K562 (cell line): Measurements from ENCODE around the gene HBP1. TPM values are rescaled to one million over a fixed set of nuclear protein-coding genes. Genes with fewer than 3 reads are reported as not detected.

Source experiments
- ATAC-seq: fragments of 200-7000 bp; cut with Tn5 transposase; 3 replicates; pipeline ENCODE4 v1.9.1; 2020; ENCODE audit warnings: moderate library complexity
- BruUV-seq: library from RNA; stranded (reverse); fragments of 400-500 nt; replicated peaks from 2 replicates; lab custom pipeline; 2021; lab: Mats Ljungman, UMichigan
- CTCF ChIA-PET: fragments of 300-600 bp; formaldehyde crosslinking; extraction: SDS; loops from one replicate; lab custom pipeline; 2021; ENCODE audit warnings: low intra/inter-chr PET ratio; lab: Yijun Ruan, JAX
- POLR2A ChIA-PET: fragments of 300-600, 350-650 bp; sonication (Branson Sonifier 250); formaldehyde crosslinking; extraction: SDS; loops from one replicate; lab custom pipeline; 2021; ENCODE audit warnings: antibody characterized with exemption, inconsistent platforms; lab: Yijun Ruan, JAX
- DNase-seq, 4 experiments: peaks; one replicate each; pipeline versions ENCODE4 v3.0.0 to v3.0.0-alpha.2; 2011 to 2018; ENCODE audit warnings: low spot score in 3 of 4, mixed read lengths in 3 of 4; ENCODE audit errors: extremely low read depth in 1 of 4
- FAIRE-seq: peaks from 2 replicates; lab custom pipeline; 2011; peaks lifted over from hg19 to GRCh38; lab: Jason Lieb, UNC
- H2AFZ ChIP-seq: 2 replicates; pipeline ENCODE4 v1.6.0; 2011; ENCODE audit warnings: low read depth, low read length, control low read depth, inconsistent platforms
- H3K27ac ChIP-seq: fragments of 200-600 bp; 3 replicates; pipeline ENCODE4 v1.8.0; 2011; ENCODE audit warnings: low read depth, mild to moderate bottlenecking, control low read depth, inconsistent platforms, low read length, moderate library complexity, mixed read lengths; ENCODE audit errors: extremely low read depth
- H3K27me3 ChIP-seq, 2 experiments: fragments of 300-600 bp in 1 of 2; 2 replicates in 1 of 2; 3 replicates in 1 of 2; pipeline versions ENCODE4 v1.6.0 to v1.8.0; 2011; ENCODE audit warnings: inconsistent platforms in 2 of 2, low read length in 2 of 2, mild to moderate bottlenecking in 1 of 2, mixed read lengths in 1 of 2, moderate library complexity in 1 of 2; ENCODE audit not compliant: control insufficient read depth in 2 of 2, insufficient read depth in 2 of 2
- H3K36me3 ChIP-seq: fragments of 300-600 bp; 3 replicates; pipeline ENCODE4 v1.8.0; 2011; ENCODE audit warnings: mild to moderate bottlenecking, low read length, inconsistent platforms; ENCODE audit not compliant: control insufficient read depth, insufficient read depth
- H3K4me1 ChIP-seq, 2 experiments: fragments of 200-600 bp in 1 of 2; replicated peaks in 1 of 2; 2 replicates in 1 of 2; 3 replicates in 1 of 2; pipeline versions ENCODE4 v1.5.1 to v1.8.0; 2011; ENCODE audit warnings: inconsistent platforms in 2 of 2, low read length in 2 of 2, mild to moderate bottlenecking in 1 of 2, mixed read lengths in 1 of 2, moderate library complexity in 1 of 2; ENCODE audit not compliant: control insufficient read depth in 2 of 2, insufficient read depth in 2 of 2
- H3K4me2 ChIP-seq: 2 replicates; pipeline ENCODE4 v1.6.1; 2011; ENCODE audit warnings: low read length, control low read depth, inconsistent platforms, mixed read lengths; ENCODE audit not compliant: insufficient read depth
- H3K4me3 ChIP-seq: fragments of 200-600 bp; sonication (generic), shearing (Covaris generic); 2 replicates; pipeline ENCODE4 v1.5.1; 2016; ENCODE audit warnings: control low read depth, inconsistent platforms
- H3K79me2 ChIP-seq: fragments of 200-600 bp; 3 replicates; pipeline ENCODE4 v1.8.0; 2011; ENCODE audit warnings: low read length, inconsistent platforms; ENCODE audit not compliant: control insufficient read depth, insufficient read depth
- H3K9ac ChIP-seq, 2 experiments: 2 replicates each; pipeline versions ENCODE4 v1.6.0 to v1.6.1; 2011; ENCODE audit warnings: low read depth in 2 of 2, low read length in 2 of 2, control low read depth in 1 of 2, inconsistent platforms in 1 of 2, mild to moderate bottlenecking in 1 of 2, mixed read lengths in 1 of 2; ENCODE audit not compliant: insufficient read depth in 1 of 2
- H3K9me1 ChIP-seq: one replicate; pipeline ENCODE4 v1.6.0; 2011; ENCODE audit warnings: inconsistent platforms, mild to moderate bottlenecking, low read length, moderate library complexity; ENCODE audit not compliant: control insufficient read depth, insufficient read depth
- H3K9me3 ChIP-seq: replicated peaks from 2 replicates; pipeline ENCODE4 v1.5.1; 2011; ENCODE audit warnings: low read depth, low read length, inconsistent platforms; ENCODE audit not compliant: control insufficient read depth, insufficient read depth
- H4K20me1 ChIP-seq: replicated peaks from 2 replicates; pipeline ENCODE4 v1.6.1; 2011; ENCODE audit warnings: low read length, inconsistent platforms, mixed read lengths; ENCODE audit not compliant: control insufficient read depth, insufficient read depth
- ARID1B ChIP-seq: fragments of 450-650 bp; IDR thresholded peaks from 2 replicates; pipeline ENCODE4 v1.6.1; 2016; ENCODE audit warnings: antibody characterized with exemption, mild to moderate bottlenecking, inconsistent platforms
- ARNT ChIP-seq, 2 experiments: fragments of 450-650 bp; IDR thresholded peaks; 2 replicates each; pipeline ENCODE4 v1.6.1; 2016; ENCODE audit warnings: mild to moderate bottlenecking in 1 of 2
- ATF1 ChIP-seq, 2 experiments: fragments of 450-650 bp in 1 of 2; IDR thresholded peaks; 2 replicates each; pipeline ENCODE4 v1.6.1; 2016; ENCODE audit warnings: missing compliant biosample characterization in 1 of 2, missing genetic modification characterization in 1 of 2
- ATF7 ChIP-seq: fragments of 450-650 bp; IDR thresholded peaks from 2 replicates; pipeline ENCODE4 v1.7.1; 2014; ENCODE audit warnings: mild to moderate bottlenecking, moderate library complexity
- CEBPB ChIP-seq: fragments of 450-650 bp; IDR thresholded peaks from 2 replicates; pipeline ENCODE4 v1.6.1; 2016; ENCODE audit warnings: missing genetic modification characterization, missing compliant biosample characterization
- CGGBP1 ChIP-seq: fragments of 250-450 bp; sonication (Bioruptor Pico); IDR thresholded peaks from 2 replicates; pipeline ENCODE4 v1.9.0; 2021; ENCODE audit warnings: mild to moderate bottlenecking
- CREB3 ChIP-seq: fragments of 450-650 bp; conservative IDR thresholded peaks from 2 replicates; pipeline ENCODE4 v1.6.1; 2016; ENCODE audit warnings: missing genetic modification characterization, low read depth, mild to moderate bottlenecking, missing compliant biosample characterization, moderate library complexity
- DACH1 ChIP-seq: fragments of 450-650 bp; IDR thresholded peaks from 2 replicates; pipeline ENCODE4 v1.6.1; 2018; ENCODE audit not compliant: partially characterized antibody
- HDAC1 ChIP-seq, 2 experiments: fragments of 450-650 bp; IDR thresholded peaks; 2 replicates each; pipeline ENCODE4 v1.6.1; 2016 to 2017; ENCODE audit warnings: inconsistent platforms in 1 of 2, mild to moderate bottlenecking in 1 of 2, moderate library complexity in 1 of 2
- MNT ChIP-seq, 2 experiments: fragments of 450-650 bp; conservative IDR thresholded peaks; 2 replicates each; pipeline ENCODE4 v1.6.1; 2017; ENCODE audit warnings: mild to moderate bottlenecking in 2 of 2, moderate library complexity in 2 of 2
- POLR2H ChIP-seq: IDR thresholded peaks from 2 replicates; pipeline ENCODE4 v1.6.1; 2016; ENCODE audit warnings: missing genetic modification characterization, low read depth, mild to moderate bottlenecking, control low read depth, missing compliant biosample characterization, moderate library complexity
- RFX7 ChIP-seq: fragments of 250-450 bp; sonication (Bioruptor Pico); IDR thresholded peaks from 2 replicates; pipeline ENCODE4 v1.5.1; 2021; ENCODE audit warnings: mild to moderate bottlenecking
- RHOXF2B ChIP-seq: fragments of 250-450 bp; sonication (Bioruptor Pico); conservative IDR thresholded peaks from 2 replicates; pipeline ENCODE4 v1.5.1; 2021
- SIN3A ChIP-seq, 2 experiments: fragments of 150-350 bp in 1 of 2; IDR thresholded peaks; 2 replicates each; pipeline ENCODE4 v1.6.1; 2011 to 2016; ENCODE audit warnings: borderline replicate concordance in 2 of 2, low read depth in 2 of 2, low read length in 2 of 2, mild to moderate bottlenecking in 2 of 2, moderate library complexity in 2 of 2; ENCODE audit not compliant: control insufficient read depth in 1 of 2
- SMARCA4 ChIP-seq: fragments of 450-650 bp; IDR thresholded peaks from 2 replicates; pipeline ENCODE4 v1.6.1; 2016
- SMARCC2 ChIP-seq: fragments of 450-650 bp; IDR thresholded peaks from 2 replicates; pipeline ENCODE4 v1.6.1; 2017; ENCODE audit warnings: antibody characterized with exemption, moderate library complexity, mild to moderate bottlenecking, low read depth
- SP1 ChIP-seq: sonication (generic); formaldehyde crosslinking; IDR thresholded peaks from 2 replicates; pipeline ENCODE4 v1.8.1; 2022; ENCODE audit warnings: mild to moderate bottlenecking, missing genetic modification reagents
- ZNF589 ChIP-seq: fragments of 200-800 bp; sonication (Bioruptor generic); IDR thresholded peaks from 2 replicates; pipeline ENCODE4 v1.6.1; 2016; ENCODE audit warnings: low read depth, missing genetic modification characterization, missing compliant biosample characterization
- WGBS: fragments of 100-300 bp; shearing (Covaris generic); methylation state at CpG from one replicate; pipeline ENCODE4 v1.1.6; 2016; ENCODE audit warnings: low coverage, mixed read lengths; ENCODE audit not compliant: insufficient coverage; ENCODE audit errors: missing lambda C conversion rate; 5-methylcytosine and 5-hydroxymethylcytosine counted together
- in situ Hi-C: fragments of 300-500 bp; cut with MboI; formaldehyde crosslinking; loops from 4 replicates; pipeline ENCODE4 v1.15.0; 2018; ENCODE audit warnings: inconsistent platforms, mixed read lengths
- intact Hi-C: fragments of 100-400 bp; cut with micrococcal nuclease; formaldehyde crosslinking; loops from 2 replicates; pipeline ENCODE4 v1.14.2; 2022
- polyA plus RNA-seq, 8 experiments: library from polyadenylated mRNA; depleted of rRNA in 4 of 8; stranded (reverse) in 5 of 8; unstranded in 3 of 8; fragments of >200 nt; fragmentation: Nextera tagmentation in 2 of 8; fragmentation: Illumina TruSeq in 1 of 8; extraction: Ambion mirVana in 2 of 8; extraction: Trizol in 1 of 8; gene quantifications; 2 replicates each; pipeline versions ENCODE4 v1.2.1 to v1.2.3, GENCODE V29; 2011 to 2014; ENCODE audit warnings: inconsistent platforms in 1 of 8, missing spikeins in 1 of 8
- total RNA-seq, 7 experiments: library from RNA; depleted of rRNA in 6 of 7; stranded (reverse); fragments of >200 nt in 6 of 7; fragmentation: Illumina TruSeq in 2 of 7; extraction: Trizol in 2 of 7; gene quantifications; 2 replicates each; pipeline versions ENCODE4 v1.2.1 to v1.2.3, GENCODE V29; 2011 to 2021; ENCODE audit warnings: low replicate concordance in 1 of 7

Gene HBP1
- total and polyA plus RNA-seq, 9 of the 15 experiments (the other 6 are each of a cell fraction or from before 2014, with no cell fraction given): 18.7 to 59.9 (median 27.0) TPM

GRCh38 chr7:107170051-107170915, 1.5 kb downstream of the HBP1 start:
- peak overlapping the region; percentile 93 for H3K27ac ChIP-seq
- H4K20me1 ChIP-seq: no peaks in the 10 kb centered on the region; the same call in none of the 2 replicates
- peak overlapping the region; percentile 86 for H2AFZ ChIP-seq
- FAIRE-seq (no peak), ATAC-seq (no peak), DNase-seq (no peak)
- H3K9me3 ChIP-seq: no peaks in the 10 kb centered on the region
- no peaks in the 10 kb centered on the region; the same call in 2 of the 3 replicates for H3K36me3 ChIP-seq
- peak overlapping the region; percentile 89 for H3K4me2 ChIP-seq
- ChIA-PET CTCF (no interaction called here), POLR2A (interaction anchor here (0.6 to 4.3 kb wide), 23 partner anchors 8 to 885 kb away, joined by 3 to 35 read pairs (median 4); partner anchors contain the start of genes CBLL1, NAMPT and PRKAR2B)
- peaks cover 49% of the 10 kb centered on the region for H3K79me2 ChIP-seq
- H3K9me1 ChIP-seq: no peaks in the 10 kb centered on the region
- in situ Hi-C loops: no loop called here
- peaks cover 5 to 27% of the 10 kb centered on the region in 2 experiments for H3K4me1 ChIP-seq
- no peaks in the 10 kb centered on the region for H3K27me3 ChIP-seq
- peak overlapping the region; percentile 80 to 97 for H3K9ac ChIP-seq
- intact Hi-C loops: no loop called here
- BruUV-seq: TSS peak; percentile 77
- 8% methylated on average over 13 of the region's 13 CpGs for WGBS
- H3K4me3 ChIP-seq: peak overlapping the region; percentile 74
- TF ChIP-seq ZNF589 (CRISPR knock-in tag) (peak; percentile 24; the same call in 1 of the 2 replicates), DACH1 (peak; percentile 4), HDAC1 (IDR thresholded peaks at IDR 0.05) (no peak), SP1 (CRISPR knock-in tag) (peak; percentile 47), CREB3 (tag) (0 out of 2 replicates have a peak, but pooled peaks have one; percentile 20), SMARCC2 (0 out of 2 replicates have a peak, but pooled peaks have one; percentile 15), SMARCA4 (peak; percentile 19), RHOXF2B (CRISPR knock-in tag) (0 out of 2 replicates have a peak, but pooled peaks have one; percentile 47), MNT (conservative IDR thresholded peaks at IDR 0.05) (peak; percentile 44 to 56; a peak in 1 of 4 replicates), ATF7 (peak; percentile 37; the same call in 1 of the 2 replicates), CEBPB (peak; percentile 3; the same call in 1 of the 2 replicates), CGGBP1 (CRISPR knock-in tag) (no peak), POLR2H (tag) (peak; percentile 45; the same call in 1 of the 2 replicates), ATF1 (CRISPR knock-in tag; IDR thresholded peaks at IDR 0.05) (no peak), ATF1 (tag; IDR thresholded peaks at IDR 0.05) (peak; percentile 30; the same call in 1 of the 2 replicates), RFX7 (CRISPR knock-in tag) (0 out of 2 replicates have a peak, but pooled peaks have one; percentile 75), ARNT (IDR thresholded peaks at IDR 0.05) (0 out of 4 replicates have a peak, but pooled peaks of 1 of the 2 experiments have one; percentile 20), SIN3A (IDR thresholded peaks at IDR 0.05; ENCODE audit: borderline replicate concordance in 2 of 2, control insufficient read depth in 1 of 2, low read depth in 2 of 2, low read length in 2 of 2) (0 out of 4 replicates have a peak, but pooled peaks of 1 of the 2 experiments have one; percentile 8), ARID1B (0 out of 2 replicates have a peak, but pooled peaks have one; percentile 3)
